ENCODE data around the gene MVK. TPM values are rescaled to one million over a fixed set of nuclear protein-coding genes. Genes with fewer than 3 reads are reported as not detected.

Gene MVK
- total and polyA plus RNA-seq, 2 experiments from 2014 or later, result 16.7 to 40.1 TPM

DNA sequence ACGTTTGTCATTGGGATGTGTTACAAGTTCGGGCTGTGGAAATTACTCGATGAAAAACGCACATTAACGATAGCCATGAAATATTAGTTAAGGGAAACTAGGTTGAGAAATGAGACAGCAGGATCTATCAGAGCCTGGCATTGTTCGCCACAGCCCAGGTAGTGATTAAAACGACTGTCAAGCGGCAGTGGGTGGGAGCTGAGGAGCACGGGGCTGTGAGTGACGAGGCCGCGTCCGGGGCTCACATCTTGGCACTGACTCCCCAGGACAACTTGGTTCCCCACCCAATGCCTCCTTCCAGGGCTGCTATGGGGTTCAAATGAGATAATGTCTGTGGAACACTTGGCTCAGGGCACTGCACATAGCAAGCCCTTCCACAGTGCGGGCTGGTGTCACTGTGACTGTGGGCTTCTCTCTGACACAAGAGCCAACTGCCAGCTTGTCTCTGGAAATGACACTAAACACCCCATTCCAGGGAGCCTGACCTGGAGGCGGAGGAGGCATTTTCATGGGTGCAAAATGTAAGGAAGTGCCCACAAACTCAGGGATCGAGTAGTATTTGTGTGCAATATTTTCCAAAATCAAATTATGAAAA, 19.6 kb upstream of the MVK start (continued):
- TF ChIP-seq, protein P1, sequence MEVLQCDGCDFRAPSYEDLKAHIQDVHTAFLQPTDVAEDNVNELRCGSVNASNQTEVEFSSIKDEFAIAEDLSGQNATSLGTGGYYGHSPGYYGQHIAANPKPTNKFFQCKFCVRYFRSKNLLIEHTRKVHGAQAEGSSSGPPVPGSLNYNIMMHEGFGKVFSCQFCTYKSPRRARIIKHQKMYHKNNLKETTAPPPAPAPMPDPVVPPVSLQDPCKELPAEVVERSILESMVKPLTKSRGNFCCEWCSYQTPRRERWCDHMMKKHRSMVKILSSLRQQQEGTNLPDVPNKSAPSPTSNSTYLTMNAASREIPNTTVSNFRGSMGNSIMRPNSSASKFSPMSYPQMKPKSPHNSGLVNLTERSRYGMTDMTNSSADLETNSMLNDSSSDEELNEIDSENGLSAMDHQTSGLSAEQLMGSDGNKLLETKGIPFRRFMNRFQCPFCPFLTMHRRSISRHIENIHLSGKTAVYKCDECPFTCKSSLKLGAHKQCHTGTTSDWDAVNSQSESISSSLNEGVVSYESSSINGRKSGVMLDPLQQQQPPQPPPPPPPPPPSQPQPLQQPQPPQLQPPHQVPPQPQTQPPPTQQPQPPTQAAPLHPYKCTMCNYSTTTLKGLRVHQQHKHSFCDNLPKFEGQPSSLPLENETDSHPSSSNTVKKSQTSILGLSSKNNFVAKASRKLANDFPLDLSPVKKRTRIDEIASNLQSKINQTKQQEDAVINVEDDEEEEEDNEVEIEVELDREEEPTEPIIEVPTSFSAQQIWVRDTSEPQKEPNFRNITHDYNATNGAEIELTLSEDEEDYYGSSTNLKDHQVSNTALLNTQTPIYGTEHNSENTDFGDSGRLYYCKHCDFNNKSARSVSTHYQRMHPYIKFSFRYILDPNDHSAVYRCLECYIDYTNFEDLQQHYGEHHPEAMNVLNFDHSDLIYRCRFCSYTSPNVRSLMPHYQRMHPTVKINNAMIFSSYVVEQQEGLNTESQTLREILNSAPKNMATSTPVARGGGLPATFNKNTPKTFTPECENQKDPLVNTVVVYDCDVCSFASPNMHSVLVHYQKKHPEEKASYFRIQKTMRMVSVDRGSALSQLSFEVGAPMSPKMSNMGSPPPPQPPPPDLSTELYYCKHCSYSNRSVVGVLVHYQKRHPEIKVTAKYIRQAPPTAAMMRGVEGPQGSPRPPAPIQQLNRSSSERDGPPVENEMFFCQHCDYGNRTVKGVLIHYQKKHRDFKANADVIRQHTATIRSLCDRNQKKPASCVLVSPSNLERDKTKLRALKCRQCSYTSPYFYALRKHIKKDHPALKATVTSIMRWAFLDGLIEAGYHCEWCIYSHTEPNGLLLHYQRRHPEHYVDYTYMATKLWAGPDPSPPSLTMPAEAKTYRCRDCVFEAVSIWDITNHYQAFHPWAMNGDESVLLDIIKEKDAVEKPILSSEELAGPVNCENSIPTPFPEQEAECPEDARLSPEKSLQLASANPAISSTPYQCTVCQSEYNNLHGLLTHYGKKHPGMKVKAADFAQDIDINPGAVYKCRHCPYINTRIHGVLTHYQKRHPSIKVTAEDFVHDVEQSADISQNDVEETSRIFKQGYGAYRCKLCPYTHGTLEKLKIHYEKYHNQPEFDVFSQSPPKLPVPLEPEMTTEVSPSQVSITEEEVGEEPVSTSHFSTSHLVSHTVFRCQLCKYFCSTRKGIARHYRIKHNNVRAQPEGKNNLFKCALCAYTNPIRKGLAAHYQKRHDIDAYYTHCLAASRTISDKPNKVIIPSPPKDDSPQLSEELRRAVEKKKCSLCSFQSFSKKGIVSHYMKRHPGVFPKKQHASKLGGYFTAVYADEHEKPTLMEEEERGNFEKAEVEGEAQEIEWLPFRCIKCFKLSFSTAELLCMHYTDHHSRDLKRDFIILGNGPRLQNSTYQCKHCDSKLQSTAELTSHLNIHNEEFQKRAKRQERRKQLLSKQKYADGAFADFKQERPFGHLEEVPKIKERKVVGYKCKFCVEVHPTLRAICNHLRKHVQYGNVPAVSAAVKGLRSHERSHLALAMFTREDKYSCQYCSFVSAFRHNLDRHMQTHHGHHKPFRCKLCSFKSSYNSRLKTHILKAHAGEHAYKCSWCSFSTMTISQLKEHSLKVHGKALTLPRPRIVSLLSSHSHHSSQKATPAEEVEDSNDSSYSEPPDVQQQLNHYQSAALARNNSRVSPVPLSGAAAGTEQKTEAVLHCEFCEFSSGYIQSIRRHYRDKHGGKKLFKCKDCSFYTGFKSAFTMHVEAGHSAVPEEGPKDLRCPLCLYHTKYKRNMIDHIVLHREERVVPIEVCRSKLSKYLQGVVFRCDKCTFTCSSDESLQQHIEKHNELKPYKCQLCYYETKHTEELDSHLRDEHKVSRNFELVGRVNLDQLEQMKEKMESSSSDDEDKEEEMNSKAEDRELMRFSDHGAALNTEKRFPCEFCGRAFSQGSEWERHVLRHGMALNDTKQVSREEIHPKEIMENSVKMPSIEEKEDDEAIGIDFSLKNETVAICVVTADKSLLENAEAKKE (CRISPR knock-in tag; IDR thresholded peaks at IDR 0.05), result no peak
- TF ChIP-seq CREB1 (CRISPR knock-in tag; IDR thresholded peaks at IDR 0.05; ENCODE audit: low read depth) (no peak), JUNB (IDR thresholded peaks at IDR 0.05; ENCODE audit: unreplicated experiment) (no peak), POLR2AphosphoS5 (IDR thresholded peaks at IDR 0.05; ENCODE audit: low read depth) (no peak)
- TF ChIP-seq, protein P2, sequence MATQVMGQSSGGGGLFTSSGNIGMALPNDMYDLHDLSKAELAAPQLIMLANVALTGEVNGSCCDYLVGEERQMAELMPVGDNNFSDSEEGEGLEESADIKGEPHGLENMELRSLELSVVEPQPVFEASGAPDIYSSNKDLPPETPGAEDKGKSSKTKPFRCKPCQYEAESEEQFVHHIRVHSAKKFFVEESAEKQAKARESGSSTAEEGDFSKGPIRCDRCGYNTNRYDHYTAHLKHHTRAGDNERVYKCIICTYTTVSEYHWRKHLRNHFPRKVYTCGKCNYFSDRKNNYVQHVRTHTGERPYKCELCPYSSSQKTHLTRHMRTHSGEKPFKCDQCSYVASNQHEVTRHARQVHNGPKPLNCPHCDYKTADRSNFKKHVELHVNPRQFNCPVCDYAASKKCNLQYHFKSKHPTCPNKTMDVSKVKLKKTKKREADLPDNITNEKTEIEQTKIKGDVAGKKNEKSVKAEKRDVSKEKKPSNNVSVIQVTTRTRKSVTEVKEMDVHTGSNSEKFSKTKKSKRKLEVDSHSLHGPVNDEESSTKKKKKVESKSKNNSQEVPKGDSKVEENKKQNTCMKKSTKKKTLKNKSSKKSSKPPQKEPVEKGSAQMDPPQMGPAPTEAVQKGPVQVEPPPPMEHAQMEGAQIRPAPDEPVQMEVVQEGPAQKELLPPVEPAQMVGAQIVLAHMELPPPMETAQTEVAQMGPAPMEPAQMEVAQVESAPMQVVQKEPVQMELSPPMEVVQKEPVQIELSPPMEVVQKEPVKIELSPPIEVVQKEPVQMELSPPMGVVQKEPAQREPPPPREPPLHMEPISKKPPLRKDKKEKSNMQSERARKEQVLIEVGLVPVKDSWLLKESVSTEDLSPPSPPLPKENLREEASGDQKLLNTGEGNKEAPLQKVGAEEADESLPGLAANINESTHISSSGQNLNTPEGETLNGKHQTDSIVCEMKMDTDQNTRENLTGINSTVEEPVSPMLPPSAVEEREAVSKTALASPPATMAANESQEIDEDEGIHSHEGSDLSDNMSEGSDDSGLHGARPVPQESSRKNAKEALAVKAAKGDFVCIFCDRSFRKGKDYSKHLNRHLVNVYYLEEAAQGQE (IDR thresholded peaks at IDR 0.05; ENCODE audit: unreplicated experiment), result no peak

DNA sequence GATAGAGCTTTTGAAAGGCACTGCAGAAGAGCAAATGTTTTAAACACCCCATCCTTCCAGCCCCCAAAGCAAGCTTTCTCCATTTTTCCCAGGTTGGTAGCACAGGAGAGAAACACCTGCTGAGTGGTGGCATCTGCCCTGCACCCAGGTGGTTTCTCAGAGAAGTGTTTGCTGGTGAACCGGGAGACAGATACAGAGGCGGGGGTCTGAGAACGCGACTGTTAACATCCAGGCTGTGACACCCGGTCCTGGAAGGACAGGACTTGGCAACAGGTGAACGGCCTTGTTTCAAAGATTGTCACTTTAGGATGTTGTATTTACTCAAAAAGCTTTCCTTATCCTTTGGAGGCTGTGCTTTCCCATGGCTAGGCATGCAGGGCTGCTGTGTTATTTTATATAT, 18.8 kb upstream of the MVK start:
- Mint-ChIP-seq H3K9me3 (no peaks in the 10 kb centered on the region), H3K4me1 (peaks cover 8% of the 10 kb centered on the region; the same call in 2 of the 3 replicates), H3K27me3 (ENCODE audit: insufficient read depth, low read depth, poor library complexity) (peaks cover 9% of the 10 kb centered on the region), H3K4me3 (no peak overlapping the region), H3K27ac (no peak overlapping the region), H3K36me3 (ENCODE audit: low read depth) (no peaks in the 10 kb centered on the region; the same call in 2 of the 3 replicates)
- Histone ChIP-seq H2AFZ (no peak overlapping the region), H3K79me2 (replicated peaks; ENCODE audit: insufficient read depth) (no peaks in the 10 kb centered on the region), H3F3A (replicated peaks; ENCODE audit: low read depth) (no peaks in the 10 kb centered on the region), H3K27me3 (ENCODE audit: insufficient read depth) (no peaks in the 10 kb centered on the region), H3K9me2 (ENCODE audit: insufficient read depth) (no peaks in the 10 kb centered on the region), H3K36me3 (ENCODE audit: insufficient read depth) (no peaks in the 10 kb centered on the region), H3K4me1 (ENCODE audit: insufficient read depth) (no peaks in the 10 kb centered on the region), H3K4me2 (no peak overlapping the region), H3K27ac (ENCODE audit: low read depth) (no peak overlapping the region), H4K20me1 (replicated peaks; ENCODE audit: insufficient read depth) (no peaks in the 10 kb centered on the region), H3K4me3 (no peak overlapping the region)
- ATAC-seq (no peak), DNase-seq (ENCODE audit: low spot score) (no peak)
- no peak for TF ChIP-seq JUNB (IDR thresholded peaks at IDR 0.05; ENCODE audit: unreplicated experiment)
- no peak for TF ChIP-seq EZH2 (IDR thresholded peaks at IDR 0.05; ENCODE audit: low read depth, unreplicated experiment)
